Non-pigmented ciliary epithelial cell (primary cell): ENCODE measurements around the gene CCDC120.
A peak's percentile ranks its signal among the peaks of the same experiment; 100 is the strongest.

ENCODE experiments used
- DNase-seq: peaks from one replicate; pipeline ENCODE4 v3.0.0-alpha.2; 2010; ENCODE audit warnings: low read depth

CCDC120 gene

GRCh38 chrX:49058794-49059193 is at the start of gene CCDC120:
TSS of gene CCDC120 (plus strand) at chrX:49058999. CDS start at chrX:49062042, 3,043 bp downstream.
- no peak for DNase-seq

- no peak for DNase-seq
Measured at GRCh38 chrX:49019050-49019449, 39.7 kb upstream of the CCDC120 start.

GRCh38 chrX:49019599-49020249 is 39.1 kb upstream of the CCDC120 start:
- DNase-seq, result no peak

GRCh38 chrX:49029876-49030275 is 28.9 kb upstream of the CCDC120 start:
- DNase-seq, result no peak

- no peak for DNase-seq
Measured at GRCh38 chrX:49030283-49030682, 28.5 kb upstream of the CCDC120 start.

GRCh38 chrX:49037883-49038475 is 20.8 kb upstream of the CCDC120 start:
- no peak for DNase-seq

GRCh38 chrX:49039598-49040375 is 19.0 kb upstream of the CCDC120 start:
- peak; percentile 84 for DNase-seq

GRCh38 chrX:49040376-49040955 is 18.3 kb upstream of the CCDC120 start:
- no peak for DNase-seq

- no peak for DNase-seq
Measured at GRCh38 chrX:49041744-49042580, 16.8 kb upstream of the CCDC120 start.

GRCh38 chrX:49042581-49043219 is 16.1 kb upstream of the CCDC120 start:
- DNase-seq, result no peak

GRCh38 chrX:49043220-49043986 is 15.4 kb upstream of the CCDC120 start, which contains the start of gene TFE3:
TSS of gene TFE3 (minus strand) at chrX:49043357. CDS start at chrX:49043226, 131 bp downstream.
- DNase-seq, result peak; percentile 93

- DNase-seq, result no peak
Measured at GRCh38 chrX:49043987-49044281, 14.9 kb upstream of the CCDC120 start.

- DNase-seq, result no peak
Measured at GRCh38 chrX:49053223-49054072, 5.4 kb upstream of the CCDC120 start.

- no peak for DNase-seq
Measured at GRCh38 chrX:49054073-49054762, 4.6 kb upstream of the CCDC120 start.

- DNase-seq, result no peak
Measured at GRCh38 chrX:49059201-49059600, 402 bp downstream of the CCDC120 start.

- no peak for DNase-seq
Measured at GRCh38 chrX:49059681-49060085, 884 bp downstream of the CCDC120 start.

- no peak for DNase-seq
Measured at GRCh38 chrX:49060914-49061313, 2.1 kb downstream of the CCDC120 start.

- no peak for DNase-seq
Measured at GRCh38 chrX:49061490-49061889, 2.7 kb downstream of the CCDC120 start.

- DNase-seq, result no peak
Measured at GRCh38 chrX:49061916-49062315, 3.1 kb downstream of the CCDC120 start.
